ENCODE results near the gene PSMD1. TPM values are rescaled to one million over a fixed set of nuclear protein-coding genes. Genes with fewer than 3 reads are reported as not detected.

PSMD1 gene
- total and polyA plus RNA-seq, 8 donors: 13.4 to 35.6 (median 25.1) TPM

DNA sequence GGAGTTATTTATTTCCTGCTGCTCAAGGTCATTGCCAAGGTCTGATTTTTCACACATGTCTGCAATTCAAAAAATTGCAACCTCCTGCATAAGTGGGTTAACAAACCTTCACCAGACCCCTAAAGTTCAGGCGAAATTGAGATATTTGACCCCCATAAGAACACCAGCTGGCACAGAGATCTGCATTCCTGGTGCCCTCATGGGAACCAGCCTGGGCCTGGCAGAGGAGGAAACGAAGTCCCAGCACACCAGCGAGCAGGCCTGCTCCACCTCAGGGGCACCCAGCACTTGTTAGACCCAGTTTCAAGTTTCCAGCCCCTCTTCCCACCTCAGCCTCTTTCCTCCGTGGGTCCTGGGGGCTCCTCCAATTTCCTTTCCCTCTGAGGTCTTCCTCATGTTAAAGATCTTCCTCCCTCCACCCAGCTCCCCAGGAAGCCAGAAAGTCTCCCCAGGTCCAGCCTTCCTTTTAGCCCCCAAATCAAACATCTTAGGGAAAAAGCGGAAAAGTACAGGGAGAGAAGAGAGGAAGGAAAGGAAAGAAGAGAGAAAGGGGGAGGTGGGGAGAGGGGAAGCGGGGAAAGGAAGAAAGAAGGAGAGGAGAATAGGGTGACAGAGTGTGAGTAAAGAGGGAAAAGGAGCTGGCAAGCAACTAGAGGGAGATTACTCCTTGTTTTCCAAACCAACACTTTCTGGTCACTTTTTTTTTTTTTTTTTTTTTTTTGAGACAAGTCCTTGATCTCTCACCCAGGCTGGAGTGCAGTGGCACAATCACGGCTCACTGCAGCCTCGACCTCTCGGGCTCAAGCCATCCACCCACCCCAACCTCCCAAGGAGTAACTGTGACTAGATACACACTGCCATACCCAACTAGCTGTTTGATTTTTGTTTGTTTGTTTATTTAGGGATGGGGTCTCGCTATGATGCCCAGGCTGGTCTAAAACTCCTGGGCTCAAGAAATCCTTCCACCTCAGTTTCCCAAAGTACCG is 23.2 kb upstream of the PSMD1 start:
- intact Hi-C loops (cut with DNase I): no loop called here
- H3K4me1 ChIP-seq: peaks cover 0 to 17% (median 8%) of the 10 kb centered on the region in 3 donors
- H3K9me3 ChIP-seq: no peaks in the 10 kb centered on the region
- FAIRE-seq (no peak), ATAC-seq (peak in 1 of 4 donors; percentile 2), DNase-seq (no peak)
- H3K27me3 ChIP-seq: no peaks in the 10 kb centered on the region
- no peak overlapping the region for H3K4me3 ChIP-seq
- TF ChIP-seq, protein P1, sequence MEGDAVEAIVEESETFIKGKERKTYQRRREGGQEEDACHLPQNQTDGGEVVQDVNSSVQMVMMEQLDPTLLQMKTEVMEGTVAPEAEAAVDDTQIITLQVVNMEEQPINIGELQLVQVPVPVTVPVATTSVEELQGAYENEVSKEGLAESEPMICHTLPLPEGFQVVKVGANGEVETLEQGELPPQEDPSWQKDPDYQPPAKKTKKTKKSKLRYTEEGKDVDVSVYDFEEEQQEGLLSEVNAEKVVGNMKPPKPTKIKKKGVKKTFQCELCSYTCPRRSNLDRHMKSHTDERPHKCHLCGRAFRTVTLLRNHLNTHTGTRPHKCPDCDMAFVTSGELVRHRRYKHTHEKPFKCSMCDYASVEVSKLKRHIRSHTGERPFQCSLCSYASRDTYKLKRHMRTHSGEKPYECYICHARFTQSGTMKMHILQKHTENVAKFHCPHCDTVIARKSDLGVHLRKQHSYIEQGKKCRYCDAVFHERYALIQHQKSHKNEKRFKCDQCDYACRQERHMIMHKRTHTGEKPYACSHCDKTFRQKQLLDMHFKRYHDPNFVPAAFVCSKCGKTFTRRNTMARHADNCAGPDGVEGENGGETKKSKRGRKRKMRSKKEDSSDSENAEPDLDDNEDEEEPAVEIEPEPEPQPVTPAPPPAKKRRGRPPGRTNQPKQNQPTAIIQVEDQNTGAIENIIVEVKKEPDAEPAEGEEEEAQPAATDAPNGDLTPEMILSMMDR (IDR thresholded peaks at IDR 0.05): no peak
- WGBS, 2 donors: 40 to 50% methylated on average over 11 of the region's 11 CpGs
- H3K27ac ChIP-seq: peak overlapping the region in 1 of 4 donors; percentile 44
- no peaks in the 10 kb centered on the region for H3K36me3 ChIP-seq

DNA sequence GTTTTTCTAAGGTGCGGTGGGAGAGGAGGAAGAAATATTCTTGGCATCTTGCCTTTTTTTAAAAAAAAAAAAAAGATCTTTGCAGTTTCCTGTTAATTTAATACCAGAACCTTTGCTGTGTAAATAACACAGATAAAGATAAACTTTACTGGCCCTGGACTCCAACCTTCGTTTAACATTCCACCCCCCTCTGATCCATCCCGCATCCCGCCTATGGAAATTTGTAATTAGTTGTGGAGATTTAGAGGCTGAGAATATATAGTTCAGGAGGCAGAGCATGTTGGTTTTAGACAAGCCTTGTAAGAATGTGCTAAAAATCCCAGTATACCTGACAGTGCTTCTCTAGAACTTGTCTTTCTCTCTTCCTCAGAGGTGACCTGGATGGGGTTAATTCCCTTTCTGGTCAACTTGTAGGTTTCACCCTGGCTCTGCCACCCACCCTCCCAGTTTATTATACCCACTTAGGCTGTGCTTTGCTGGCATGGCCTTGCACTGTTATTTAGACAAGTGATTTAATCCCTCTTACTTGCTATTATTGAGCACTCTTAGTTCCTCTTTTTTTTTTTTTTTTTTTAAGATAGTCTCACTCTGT is 22.3 kb upstream of the PSMD1 start:
- Histone ChIP-seq H3K36me3 (no peaks in the 10 kb centered on the region), H3K4me1 (peaks cover 0 to 17% (median 8%) of the 10 kb centered on the region in 3 donors), H3K9me3 (no peaks in the 10 kb centered on the region), H3K27me3 (no peaks in the 10 kb centered on the region), H3K4me3 (no peak overlapping the region), H3K27ac (peak overlapping the region in 2 of 4 donors; percentile 3 to 44)
- peak; percentile 32 for FAIRE-seq
- DNase-seq: no peak
- 6 to 7% methylated on average over 4 of the region's 4 CpGs for WGBS, 2 donors
- TF ChIP-seq, protein P1 (IDR thresholded peaks at IDR 0.05): no peak
- intact Hi-C loops (cut with DNase I): no loop called here
- ATAC-seq: peak in 3 of 4 donors; percentile 18 to 52 (median 21)

DNA sequence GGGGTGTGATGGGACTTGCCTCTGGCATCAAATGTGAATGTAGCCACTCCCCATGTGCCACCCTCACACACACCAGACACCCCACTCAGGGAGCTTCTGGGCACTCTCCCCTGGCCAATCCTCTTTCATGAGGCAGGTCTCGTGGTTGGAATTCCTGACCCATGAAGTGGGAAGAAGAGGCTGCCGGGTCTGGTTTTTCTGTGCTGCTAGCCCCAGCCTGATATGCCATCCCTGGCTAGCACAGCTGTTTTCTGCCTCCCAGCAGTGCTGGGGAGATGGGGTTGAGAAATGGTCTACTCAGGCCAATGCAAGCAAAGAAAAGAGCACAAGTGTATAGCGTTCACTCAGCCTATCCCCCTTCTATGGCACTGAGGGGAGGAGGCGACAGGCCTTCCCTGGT is 20.5 kb upstream of the PSMD1 start:
- H3K36me3 ChIP-seq: no peaks in the 10 kb centered on the region
- intact Hi-C loops (cut with DNase I): no loop called here
- peaks cover 0 to 17% (median 8%) of the 10 kb centered on the region in 3 donors for H3K4me1 ChIP-seq
- no peaks in the 10 kb centered on the region for H3K9me3 ChIP-seq
- ATAC-seq (no peak), FAIRE-seq (no peak), DNase-seq (no peak)
- H3K27ac ChIP-seq: no peak overlapping the region
- H3K4me3 ChIP-seq: no peak overlapping the region
- H3K27me3 ChIP-seq: no peaks in the 10 kb centered on the region
- WGBS, 2 donors: 81% methylated on average over 4 of the region's 4 CpGs
- TF ChIP-seq, protein P1 (IDR thresholded peaks at IDR 0.05): no peak

DNA sequence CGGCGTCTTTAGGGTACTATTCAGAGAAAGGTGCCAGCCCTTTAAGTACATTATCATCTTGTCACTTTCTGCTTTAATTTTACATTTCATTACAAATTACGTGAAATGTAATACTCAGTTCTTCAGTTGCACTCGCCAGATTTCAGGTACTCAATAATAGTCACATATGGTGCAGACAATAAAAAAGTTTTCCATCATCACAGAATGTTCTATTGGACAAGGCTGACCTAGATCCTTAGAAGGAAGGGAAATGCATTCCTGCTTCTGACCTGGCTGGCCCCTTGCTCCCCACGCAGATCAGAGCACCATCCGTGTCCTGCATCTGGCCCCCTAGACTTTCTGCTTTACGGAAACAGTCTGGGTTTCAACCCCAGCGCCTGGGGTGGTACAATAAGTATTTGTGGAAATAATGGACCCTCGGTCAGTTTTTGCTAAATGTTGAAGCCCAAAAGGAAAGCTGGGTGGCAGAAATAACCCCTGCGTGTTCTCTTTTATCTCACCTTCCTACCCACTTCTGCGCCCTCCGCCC is 20.0 kb upstream of the PSMD1 start:
- DNase-seq: no peak
- H3K27ac ChIP-seq: no peak overlapping the region
- TF ChIP-seq, protein P1 (IDR thresholded peaks at IDR 0.05): no peak
- intact Hi-C loops (cut with DNase I): no loop called here
- 65% methylated on average over 12 of the region's 12 CpGs for WGBS, 2 donors
- H3K36me3 ChIP-seq: no peaks in the 10 kb centered on the region
- FAIRE-seq: no peak
- no peaks in the 10 kb centered on the region for H3K9me3 ChIP-seq
- peaks cover 0 to 17% (median 8%) of the 10 kb centered on the region in 3 donors for H3K4me1 ChIP-seq
- no peak for ATAC-seq
- no peaks in the 10 kb centered on the region for H3K27me3 ChIP-seq
- H3K4me3 ChIP-seq: peak overlapping the region in 1 of 4 donors; percentile 44

Data from pancreas (tissue), 10 donors.